Osteocyte (in vitro differentiated cells): Measurements from ENCODE around the gene CD24. TPM values are rescaled to one million over a fixed set of nuclear protein-coding genes. Genes with fewer than 3 reads are reported as not detected.

Experiments
- DNase-seq: peaks from one replicate; pipeline ENCODE4 v3.0.0; 2021; ENCODE audit warnings: mixed read lengths; ENCODE audit not compliant: unreplicated experiment; ENCODE audit errors: extremely low spot score
- H3K27ac Mint-ChIP-seq: one replicate; pipeline ENCODE4 v1.8.0; 2021; ENCODE audit warnings: mild to moderate bottlenecking, mixed read lengths; ENCODE audit not compliant: unreplicated experiment
- H3K27me3 Mint-ChIP-seq: one replicate; pipeline ENCODE4 v1.8.0; 2021; ENCODE audit warnings: mixed read lengths; ENCODE audit not compliant: unreplicated experiment
- H3K36me3 Mint-ChIP-seq: one replicate; pipeline ENCODE4 v1.8.0; 2021; ENCODE audit warnings: mixed read lengths; ENCODE audit not compliant: unreplicated experiment
- H3K4me1 Mint-ChIP-seq: one replicate; pipeline ENCODE4 v1.8.0; 2021; ENCODE audit warnings: mixed read lengths; ENCODE audit not compliant: unreplicated experiment
- H3K4me3 Mint-ChIP-seq: one replicate; pipeline ENCODE4 v1.8.0; 2021; ENCODE audit warnings: mild to moderate bottlenecking, moderate library complexity, mixed read lengths; ENCODE audit not compliant: unreplicated experiment
- H3K9me3 Mint-ChIP-seq: one replicate; pipeline ENCODE4 v1.8.0; 2021; ENCODE audit warnings: mixed read lengths; ENCODE audit not compliant: unreplicated experiment
- total RNA-seq: library from RNA; stranded (reverse); gene quantifications from 2 replicates; pipeline ENCODE4 v1.2.1, GENCODE V29; 2021
- TF ChIP-seq, protein P1 (sequence below): fragments of 200-600 bp; sonication (generic); IDR thresholded peaks from 2 replicates; pipeline ENCODE4 v1.5.0; 2021; ENCODE audit warnings: antibody characterized with exemption, mild to moderate bottlenecking, moderate library complexity

Gene CD24
- total RNA-seq, 1 donor from 2014 or later = 0.30 TPM

DNA sequence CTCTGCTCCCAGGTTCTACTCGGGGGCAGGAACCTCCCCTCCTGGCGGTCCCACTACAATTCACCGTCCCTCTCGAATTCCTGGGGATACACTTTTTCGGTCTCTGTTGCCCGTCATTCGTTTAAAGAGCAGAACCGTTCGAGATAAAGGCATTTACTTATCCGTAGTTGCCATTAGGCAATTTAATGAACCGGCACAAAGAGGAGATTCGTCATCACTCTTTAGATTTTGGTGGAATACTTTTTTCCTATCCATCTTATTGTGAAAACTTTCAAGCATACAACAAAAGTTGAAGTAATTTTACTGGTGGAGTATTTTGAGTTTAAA, 1.2 kb upstream of the CD24 start:
- no peaks in the 10 kb centered on the region for H3K36me3 Mint-ChIP-seq
- peak overlapping the region; percentile 36 for H3K4me3 Mint-ChIP-seq
- DNase-seq = no peak
- H3K27me3 Mint-ChIP-seq = peaks cover 70% of the 10 kb centered on the region
- peaks cover 5% of the 10 kb centered on the region for H3K4me1 Mint-ChIP-seq
- TF ChIP-seq, protein P1, sequence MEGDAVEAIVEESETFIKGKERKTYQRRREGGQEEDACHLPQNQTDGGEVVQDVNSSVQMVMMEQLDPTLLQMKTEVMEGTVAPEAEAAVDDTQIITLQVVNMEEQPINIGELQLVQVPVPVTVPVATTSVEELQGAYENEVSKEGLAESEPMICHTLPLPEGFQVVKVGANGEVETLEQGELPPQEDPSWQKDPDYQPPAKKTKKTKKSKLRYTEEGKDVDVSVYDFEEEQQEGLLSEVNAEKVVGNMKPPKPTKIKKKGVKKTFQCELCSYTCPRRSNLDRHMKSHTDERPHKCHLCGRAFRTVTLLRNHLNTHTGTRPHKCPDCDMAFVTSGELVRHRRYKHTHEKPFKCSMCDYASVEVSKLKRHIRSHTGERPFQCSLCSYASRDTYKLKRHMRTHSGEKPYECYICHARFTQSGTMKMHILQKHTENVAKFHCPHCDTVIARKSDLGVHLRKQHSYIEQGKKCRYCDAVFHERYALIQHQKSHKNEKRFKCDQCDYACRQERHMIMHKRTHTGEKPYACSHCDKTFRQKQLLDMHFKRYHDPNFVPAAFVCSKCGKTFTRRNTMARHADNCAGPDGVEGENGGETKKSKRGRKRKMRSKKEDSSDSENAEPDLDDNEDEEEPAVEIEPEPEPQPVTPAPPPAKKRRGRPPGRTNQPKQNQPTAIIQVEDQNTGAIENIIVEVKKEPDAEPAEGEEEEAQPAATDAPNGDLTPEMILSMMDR = no peak
- no peaks in the 10 kb centered on the region for H3K9me3 Mint-ChIP-seq
- H3K27ac Mint-ChIP-seq = no peak overlapping the region

DNA sequence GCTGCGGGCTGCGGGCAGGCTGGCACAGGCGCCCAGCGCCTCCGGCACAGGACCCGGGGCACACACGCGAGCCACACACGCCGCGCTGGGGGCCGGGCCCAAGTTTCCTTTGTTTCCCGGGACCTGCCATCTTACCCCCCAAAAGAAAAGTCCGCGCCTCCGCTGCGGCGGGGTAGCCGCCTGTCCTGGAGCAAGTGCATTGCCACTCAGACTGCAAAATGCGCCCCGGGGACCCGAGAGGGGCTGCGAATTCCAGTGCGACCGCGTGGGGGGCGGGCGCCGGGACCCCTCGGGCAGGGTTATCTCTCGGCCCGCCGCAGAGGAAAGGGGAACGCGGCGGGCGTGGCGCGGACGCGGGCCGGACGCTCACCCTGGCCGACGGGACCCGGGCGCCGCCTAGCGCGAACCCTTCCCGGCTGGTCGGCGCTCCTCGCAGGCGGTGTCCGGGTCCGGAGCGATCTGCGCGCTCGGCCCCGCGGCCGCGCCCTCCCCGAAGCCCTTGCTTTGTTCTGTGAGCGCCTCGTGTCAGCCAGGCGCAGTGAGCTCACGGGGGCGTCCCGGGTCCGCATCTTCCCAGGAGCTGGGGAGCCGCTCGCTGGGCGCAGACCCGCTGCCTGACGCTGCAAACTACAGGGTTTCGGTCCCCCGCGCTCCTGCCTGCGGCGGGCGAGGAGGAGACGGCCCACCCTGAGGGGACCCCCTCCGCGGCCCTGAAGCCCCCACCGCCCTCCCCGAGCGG, 639 bp upstream of the CD24 start:
- Mint-ChIP-seq H3K36me3 (no peaks in the 10 kb centered on the region), H3K27ac (no peak overlapping the region), H3K4me3 (peak overlapping the region; percentile 55), H3K9me3 (no peaks in the 10 kb centered on the region), H3K27me3 (peaks cover 68% of the 10 kb centered on the region), H3K4me1 (peaks cover 5% of the 10 kb centered on the region)
- no peak for DNase-seq
- TF ChIP-seq, protein P1 = peak; percentile 30

- TF ChIP-seq, protein P1 = no peak
- no peak overlapping the region for H3K27ac Mint-ChIP-seq
- H3K9me3 Mint-ChIP-seq = no peaks in the 10 kb centered on the region
- H3K4me1 Mint-ChIP-seq = peaks cover 5% of the 10 kb centered on the region
- peak overlapping the region; percentile 51 for H3K4me3 Mint-ChIP-seq
- no peak for DNase-seq
- H3K27me3 Mint-ChIP-seq = peaks cover 67% of the 10 kb centered on the region
- no peaks in the 10 kb centered on the region for H3K36me3 Mint-ChIP-seq
These were observed 643 bp downstream of the CD24 start for GRCh38 chr6:106973836-106974335.

DNA sequence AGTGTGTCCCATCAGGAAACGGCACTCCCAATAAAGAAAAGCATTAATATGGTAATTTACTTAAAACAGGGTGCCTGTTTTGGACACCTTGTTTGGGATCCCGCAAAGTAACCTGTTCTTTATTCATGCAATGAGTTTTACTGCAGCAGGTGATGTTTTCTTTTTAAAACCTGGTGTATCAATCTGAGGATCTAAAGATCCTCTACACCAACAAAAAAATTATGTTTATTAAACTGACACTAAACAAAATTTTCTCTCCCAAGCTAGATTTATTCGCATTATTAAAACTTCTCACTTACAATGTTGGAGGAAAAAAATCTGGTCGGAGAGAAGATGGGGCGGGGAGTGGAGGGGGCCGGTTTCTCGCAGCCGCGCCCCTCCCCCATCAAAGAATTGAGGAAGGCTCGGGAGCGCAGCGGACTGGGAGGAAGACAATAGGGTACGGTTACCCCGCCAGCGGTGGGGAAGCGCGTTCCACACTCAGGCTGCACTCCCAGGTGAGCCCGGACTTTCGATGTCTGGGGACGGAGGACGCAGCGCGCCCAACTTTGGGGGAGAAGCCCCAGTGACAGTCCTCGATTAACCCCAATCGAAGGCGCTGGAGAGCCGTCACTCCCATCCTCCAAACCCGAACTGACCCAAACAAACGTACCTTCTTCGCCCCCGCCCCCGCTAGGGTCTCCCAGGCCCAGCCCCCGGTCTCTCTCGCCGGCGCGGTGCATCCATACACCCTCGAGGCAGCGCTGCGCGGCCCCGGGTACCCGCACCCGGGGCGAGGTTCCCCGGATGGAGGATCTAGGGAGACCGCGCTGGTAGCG, 1.3 kb downstream of the CD24 start:
- no peaks in the 10 kb centered on the region for H3K36me3 Mint-ChIP-seq
- H3K4me3 Mint-ChIP-seq = no peak overlapping the region

More for the DNA sequence above, 1.3 kb downstream of the CD24 start:
- no peak overlapping the region for H3K27ac Mint-ChIP-seq
- DNase-seq = no peak
- peaks cover 5% of the 10 kb centered on the region for H3K4me1 Mint-ChIP-seq
- no peaks in the 10 kb centered on the region for H3K9me3 Mint-ChIP-seq
- TF ChIP-seq, protein P1 = no peak
- peaks cover 66% of the 10 kb centered on the region for H3K27me3 Mint-ChIP-seq
